ENCODE results near the gene WFS1. TPM values are rescaled to one million over a fixed set of nuclear protein-coding genes. Genes with fewer than 3 reads are reported as not detected.

The WFS1 gene
- total and polyA plus RNA-seq, 2 of the 4 experiments (the other 2 are of a cell fraction) = 9.7 to 42.4 TPM

GRCh38 chr4:6282314-6282771, 12.7 kb downstream of the WFS1 start:
- ChIA-PET CTCF (interaction anchor here (0.6 to 0.8 kb wide), 2 partner anchors 13 to 380 kb away, joined by 3 read pairs; no protein-coding TSS in a partner anchor), POLR2A (ENCODE audit: unreplicated experiment) (no interaction called here)
- Histone ChIP-seq H3K79me1 (ENCODE audit: low read depth in 1 of 2, low read length in 2 of 2) (peaks cover 2 to 32% of the 10 kb centered on the region in 2 experiments; a peak in 3 of 4 replicates), H2AFZ (replicated peaks; ENCODE audit: low read length, poor library complexity) (no peak overlapping the region), H2AK9ac (replicated peaks; ENCODE audit: low read depth, low read length, poor library complexity) (peak overlapping the region; percentile 44), H4K91ac (ENCODE audit: insufficient read depth, low read depth, low read length) (0 out of 2 replicates have a peak overlapping the region, but pooled peaks have one; percentile 0), H3K14ac (replicated peaks; ENCODE audit: low read depth, low read length) (no peak overlapping the region), H4K20me1 (ENCODE audit: insufficient read depth, low read length) (peaks cover 53% of the 10 kb centered on the region), H2BK120ac (ENCODE audit: low read depth, low read length) (0 out of 2 replicates have a peak overlapping the region, but pooled peaks have one; percentile 3), H3K27me3 (ENCODE audit: control insufficient read depth, insufficient read depth, low read length) (no peaks in the 10 kb centered on the region), H3K23ac (ENCODE audit: low read depth, low read length) (no peak overlapping the region), H3K27ac (ENCODE audit: insufficient read depth, low read length) (peak overlapping the region; percentile 30; the same call in 1 of the 2 replicates), H3K9ac (ENCODE audit: low read depth, low read length) (no peak overlapping the region), H3K9me3 (ENCODE audit: control insufficient read depth, insufficient read depth, low read length) (no peaks in the 10 kb centered on the region), H3K18ac (ENCODE audit: low read depth, low read length) (no peak overlapping the region; the same call in 1 of the 2 replicates), H3K4ac (ENCODE audit: low read depth, low read length) (peak overlapping the region; percentile 20; the same call in 1 of the 2 replicates), H2BK15ac (ENCODE audit: low read depth, low read length) (no peak overlapping the region), H2BK20ac (ENCODE audit: low read depth, low read length) (no peak overlapping the region), H4K5ac (ENCODE audit: low read depth, low read length) (no peak overlapping the region), H3K4me2 (ENCODE audit: low read depth, low read length) (peak overlapping the region; percentile 23; the same call in 1 of the 2 replicates), H3K4me1 (ENCODE audit: control insufficient read depth, insufficient read depth, low read length) (peaks cover 30% of the 10 kb centered on the region), H4K8ac (ENCODE audit: low read depth in 2 of 2, low read length in 2 of 2) (no peak overlapping the region), H3K4me3 (ENCODE audit: insufficient read depth, low read depth, low read length) (no peak overlapping the region), H3K9me1 (ENCODE audit: insufficient read depth, low read length) (peaks cover 15% of the 10 kb centered on the region), H2AK5ac (ENCODE audit: low read depth, low read length) (no peak overlapping the region), H3K36me3 (ENCODE audit: control insufficient read depth, insufficient read depth, low read length) (peaks cover 51% of the 10 kb centered on the region), H2BK5ac (ENCODE audit: low read depth, low read length, poor library complexity, severe bottlenecking) (no peak overlapping the region), H3K56ac (ENCODE audit: extremely low read depth, insufficient read depth, low read length) (no peak overlapping the region)
- dilution Hi-C loops (cut with HindIII; ENCODE audit: low sequenced_read_pairs, unreplicated experiment) = no loop called here
- intact Hi-C loops (cut with micrococcal nuclease) = no loop called here
- DNase-seq (peak; percentile 62), ATAC-seq (ENCODE audit: low read depth) (peak; percentile 69)
- TF ChIP-seq MAZ (IDR thresholded peaks at IDR 0.05; ENCODE audit: borderline replicate concordance, low read depth, low read length) = no peak
- peak; percentile 62 for TF ChIP-seq CEBPB (IDR thresholded peaks at IDR 0.05; ENCODE audit: low read depth, low read length)
- no CpG with 5 or more reads among the region's 6 CpGs for WGBS, 2 experiments (ENCODE audit: extremely low coverage in 2 of 2, insufficient read length in 1 of 2)
- no TSS peak for BruUV-seq (replicated peaks)
- in situ Hi-C loops (cut with MboI; ENCODE audit: low sequenced_read_pairs) = no loop called here

Measured in IMR-90 (cell line).